Fibroblast of peridontal ligament (primary cell): ENCODE measurements around the gene MCTP1.
"Not testable (repeated sequence)": the region's sequence is repeated elsewhere in the genome, so short reads cannot be mapped to it uniquely, and the experiment has no call there.

Experiments
- DNase-seq: peaks from one replicate; pipeline ENCODE4 v3.0.0-alpha.2; 2010; ENCODE audit errors: extremely low read depth

MCTP1 gene

GRCh38 chr5:94884311-94884710, 400.6 kb downstream of the MCTP1 start:
- DNase-seq, result no peak

GRCh38 chr5:94872526-94872925, 412.4 kb downstream of the MCTP1 start:
- DNase-seq, result no peak

GRCh38 chr5:94870511-94871183, 414.2 kb downstream of the MCTP1 start:
- no peak for DNase-seq

- DNase-seq, result no peak
Observed at GRCh38 chr5:94869921-94870320, 415.0 kb downstream of the MCTP1 start.

- DNase-seq, result no peak
Observed at GRCh38 chr5:94863951-94864350, 420.9 kb downstream of the MCTP1 start.

GRCh38 chr5:94857111-94857510, 427.8 kb downstream of the MCTP1 start:
- no peak for DNase-seq

GRCh38 chr5:94856257-94856800, 428.6 kb downstream of the MCTP1 start:
- no peak for DNase-seq

- DNase-seq, result no peak
Observed at GRCh38 chr5:94855543-94855942, 429.4 kb downstream of the MCTP1 start.

GRCh38 chr5:94853120-94853519, 431.8 kb downstream of the MCTP1 start:
- DNase-seq, result no peak

- DNase-seq, result no peak
Observed at GRCh38 chr5:94850960-94851359, 433.9 kb downstream of the MCTP1 start.

- peak; percentile 79 for DNase-seq
Observed at GRCh38 chr5:94849821-94850736, 434.8 kb downstream of the MCTP1 start.

- no peak for DNase-seq
Observed at GRCh38 chr5:94849324-94849723, 435.6 kb downstream of the MCTP1 start.

- DNase-seq, result no peak
Observed at GRCh38 chr5:94847726-94848125, 437.2 kb downstream of the MCTP1 start.

- DNase-seq, result no peak
Observed at GRCh38 chr5:94847019-94847418, 437.9 kb downstream of the MCTP1 start.

GRCh38 chr5:94845696-94846095, 439.2 kb downstream of the MCTP1 start:
- DNase-seq, result not testable (repeated sequence)

GRCh38 chr5:94841598-94842322, 443.1 kb downstream of the MCTP1 start:
- DNase-seq, result no peak

- no peak for DNase-seq
Observed at GRCh38 chr5:94833851-94834250, 451.0 kb downstream of the MCTP1 start.

GRCh38 chr5:94832685-94833084, 452.2 kb downstream of the MCTP1 start:
- no peak for DNase-seq

GRCh38 chr5:94830520-94830919, 454.4 kb downstream of the MCTP1 start:
- DNase-seq, result peak; percentile 2

- DNase-seq, result not testable (repeated sequence)
Observed at GRCh38 chr5:94828222-94828621, 456.7 kb downstream of the MCTP1 start.

GRCh38 chr5:94820488-94820887, 464.4 kb downstream of the MCTP1 start:
- DNase-seq, result no peak

GRCh38 chr5:94818904-94819303, 466.0 kb downstream of the MCTP1 start:
- no peak for DNase-seq
